Measurements from ENCODE around the gene DDX59.

Gene DDX59

GRCh38 chr1:200684015-200684414 lies 14.3 kb upstream of the DDX59 start:
- H3K27me3 Mint-ChIP-seq: peaks cover 9 to 21% of the 10 kb centered on the region in 2 donors
- no peaks in the 10 kb centered on the region for H3K36me3 Mint-ChIP-seq (ENCODE audit: insufficient read depth)
- no peak overlapping the region for H3K4me3 Mint-ChIP-seq
- H3K9me3 Mint-ChIP-seq: no peaks in the 10 kb centered on the region
- H3K27ac Mint-ChIP-seq: no peak overlapping the region
- no peaks in the 10 kb centered on the region for H3K4me1 Mint-ChIP-seq (ENCODE audit: low read depth in 2 of 2)
- DNase-seq: no peak
- no peak for ATAC-seq (replicated peaks)

DNA sequence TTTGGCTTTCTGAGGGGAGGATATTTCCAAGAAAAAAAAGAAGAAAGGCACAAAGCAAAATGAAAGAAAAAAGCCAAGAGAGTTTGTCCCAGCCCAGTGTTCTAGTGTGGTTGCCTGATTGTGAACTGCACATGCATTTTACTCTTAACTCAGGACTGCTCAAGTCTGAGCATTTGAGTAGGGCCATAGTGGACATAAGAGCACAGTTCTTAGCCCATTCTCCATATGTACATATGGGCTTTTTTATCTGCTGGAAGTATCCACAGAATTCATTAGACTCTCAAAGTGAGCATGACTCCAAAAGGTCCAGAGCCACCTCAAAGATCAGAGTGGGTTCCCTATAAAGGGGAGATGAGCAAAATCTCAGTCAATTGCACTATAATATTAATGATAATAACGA lies 13.6 kb upstream of the DDX59 start:
- H3K36me3 Mint-ChIP-seq (ENCODE audit: insufficient read depth): no peaks in the 10 kb centered on the region
- H3K27me3 Mint-ChIP-seq: peaks cover 7 to 19% of the 10 kb centered on the region in 2 donors
- H3K9me3 Mint-ChIP-seq: no peaks in the 10 kb centered on the region
- no peak overlapping the region for H3K4me3 Mint-ChIP-seq
- H3K27ac Mint-ChIP-seq: no peak overlapping the region
- DNase-seq: no peak
- no peak for ATAC-seq (replicated peaks)
- no peaks in the 10 kb centered on the region for H3K4me1 Mint-ChIP-seq (ENCODE audit: low read depth in 2 of 2)

GRCh38 chr1:200681231-200681630 lies 11.5 kb upstream of the DDX59 start:
- Mint-ChIP-seq H3K4me1 (ENCODE audit: low read depth in 2 of 2) (no peaks in the 10 kb centered on the region), H3K36me3 (ENCODE audit: insufficient read depth) (no peaks in the 10 kb centered on the region), H3K27ac (no peak overlapping the region), H3K27me3 (no peaks in the 10 kb centered on the region), H3K9me3 (no peaks in the 10 kb centered on the region), H3K4me3 (no peak overlapping the region)
- ATAC-seq (replicated peaks) (no peak), DNase-seq (no peak)

GRCh38 chr1:200676829-200677228 lies 7.1 kb upstream of the DDX59 start:
- Mint-ChIP-seq H3K9me3 (no peaks in the 10 kb centered on the region), H3K36me3 (ENCODE audit: insufficient read depth) (no peaks in the 10 kb centered on the region), H3K27me3 (no peaks in the 10 kb centered on the region), H3K4me3 (no peak overlapping the region), H3K4me1 (ENCODE audit: low read depth in 2 of 2) (no peaks in the 10 kb centered on the region), H3K27ac (no peak overlapping the region)
- DNase-seq: no peak
- no peak for ATAC-seq (replicated peaks)

DNA sequence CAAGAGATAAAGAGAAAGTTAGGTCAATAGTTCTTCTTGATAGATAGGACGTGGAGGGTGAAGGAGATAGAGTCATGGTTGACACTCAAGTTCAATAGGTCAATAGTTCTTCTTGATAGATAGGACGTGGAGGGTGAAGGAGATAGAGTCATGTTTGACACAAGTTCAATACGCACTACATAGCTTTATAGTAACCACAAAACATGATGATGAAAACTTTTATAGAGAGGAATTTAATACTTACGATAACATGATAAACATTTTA lies 5.8 kb upstream of the DDX59 start:
- Mint-ChIP-seq H3K36me3 (ENCODE audit: insufficient read depth) (no peaks in the 10 kb centered on the region), H3K9me3 (no peaks in the 10 kb centered on the region), H3K4me3 (no peak overlapping the region), H3K4me1 (ENCODE audit: low read depth in 2 of 2) (peaks cover 0 to 6% of the 10 kb centered on the region in 2 donors), H3K27ac (no peak overlapping the region), H3K27me3 (no peaks in the 10 kb centered on the region)
- DNase-seq: no peak
- no peak for ATAC-seq (replicated peaks)

GRCh38 chr1:200674838-200675587 lies 5.3 kb upstream of the DDX59 start:
- ATAC-seq (replicated peaks) (no peak), DNase-seq (no peak)
- peaks cover 2% of the 10 kb centered on the region for H3K36me3 Mint-ChIP-seq (ENCODE audit: insufficient read depth)
- no peak overlapping the region for H3K27ac Mint-ChIP-seq
- no peaks in the 10 kb centered on the region for H3K9me3 Mint-ChIP-seq
- H3K4me3 Mint-ChIP-seq: no peak overlapping the region
- H3K4me1 Mint-ChIP-seq (ENCODE audit: low read depth in 2 of 2): peaks cover 4 to 6% of the 10 kb centered on the region in 2 donors
- H3K27me3 Mint-ChIP-seq: no peaks in the 10 kb centered on the region

- peaks cover 6 to 8% of the 10 kb centered on the region in 2 donors for H3K4me1 Mint-ChIP-seq (ENCODE audit: low read depth in 2 of 2)
- no peak overlapping the region for H3K4me3 Mint-ChIP-seq
- H3K27ac Mint-ChIP-seq: no peak overlapping the region
- DNase-seq (no peak), ATAC-seq (replicated peaks) (no peak)
- H3K9me3 Mint-ChIP-seq: no peaks in the 10 kb centered on the region
- H3K27me3 Mint-ChIP-seq: no peaks in the 10 kb centered on the region
- peaks cover 7% of the 10 kb centered on the region for H3K36me3 Mint-ChIP-seq (ENCODE audit: insufficient read depth)
Measured at GRCh38 chr1:200673952-200674823, 4.5 kb upstream of the DDX59 start.

GRCh38 chr1:200671235-200671786 lies 1.6 kb upstream of the DDX59 start:
- no peak for ATAC-seq (replicated peaks)
- Mint-ChIP-seq H3K27me3 (no peaks in the 10 kb centered on the region), H3K9me3 (no peaks in the 10 kb centered on the region), H3K36me3 (ENCODE audit: insufficient read depth) (peaks cover 9% of the 10 kb centered on the region), H3K27ac (peak overlapping the region in 1 of 2 donors; percentile 7), H3K4me1 (ENCODE audit: low read depth in 2 of 2) (peaks cover 20% of the 10 kb centered on the region in 2 donors), H3K4me3 (peak overlapping the region in 1 of 2 donors; percentile 98)
- no peak for DNase-seq

DNA sequence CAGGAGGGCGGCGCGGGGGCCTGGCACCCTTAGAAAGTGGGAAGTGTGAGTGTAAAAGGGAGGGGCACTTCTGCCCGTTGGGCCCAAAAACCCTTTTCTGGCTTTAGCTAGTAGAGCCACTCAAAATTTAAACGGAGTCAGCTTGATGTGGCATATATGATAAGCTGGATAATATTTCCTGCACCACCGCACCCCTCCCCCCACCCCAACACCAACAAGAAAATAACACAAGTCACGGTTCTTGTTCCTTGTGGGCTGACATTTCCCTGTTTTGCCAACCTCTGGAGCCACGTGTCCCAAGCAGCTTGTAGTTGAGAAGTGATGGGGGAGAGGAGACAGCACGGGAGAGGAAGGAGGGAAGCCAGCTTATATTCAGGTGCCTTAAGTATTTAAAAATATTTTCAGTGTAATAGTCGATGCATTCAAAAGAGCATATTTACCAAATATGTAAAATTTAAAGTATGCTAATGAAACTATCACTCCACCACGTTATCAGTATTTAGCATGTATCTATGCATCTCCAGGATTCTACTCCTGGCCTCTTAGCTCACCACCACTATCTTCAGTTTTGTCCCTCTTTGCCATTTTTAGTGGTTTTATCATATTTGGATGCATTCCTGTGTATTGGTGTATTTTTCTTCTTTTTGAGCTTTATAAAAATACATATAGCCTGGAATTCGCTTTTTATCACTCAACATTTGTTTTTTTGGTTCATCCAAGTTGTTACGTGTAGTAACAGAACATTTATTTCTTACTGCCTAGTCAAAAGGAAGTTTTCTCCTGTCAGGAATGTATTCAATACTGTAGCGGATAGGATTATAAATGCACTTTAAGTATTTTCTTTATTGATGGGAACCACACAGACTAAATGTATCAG lies 773 bp upstream of the DDX59 start:
- H3K27me3 Mint-ChIP-seq: no peaks in the 10 kb centered on the region
- ATAC-seq (replicated peaks) (no peak), DNase-seq (no peak)
- H3K9me3 Mint-ChIP-seq: no peaks in the 10 kb centered on the region
- peaks cover 15% of the 10 kb centered on the region for H3K36me3 Mint-ChIP-seq (ENCODE audit: insufficient read depth)
- H3K4me1 Mint-ChIP-seq (ENCODE audit: low read depth in 2 of 2): peaks cover 26% of the 10 kb centered on the region in 2 donors
- H3K4me3 Mint-ChIP-seq: peak overlapping the region; percentile 97 to 98
- peak overlapping the region; percentile 95 to 96 for H3K27ac Mint-ChIP-seq

- Mint-ChIP-seq H3K27me3 (no peaks in the 10 kb centered on the region), H3K9me3 (no peaks in the 10 kb centered on the region), H3K4me1 (ENCODE audit: low read depth in 2 of 2) (peaks cover 33 to 40% of the 10 kb centered on the region in 2 donors), H3K4me3 (peak overlapping the region; percentile 97 to 98), H3K27ac (peak overlapping the region; percentile 95 to 96), H3K36me3 (ENCODE audit: insufficient read depth) (peaks cover 20% of the 10 kb centered on the region)
- ATAC-seq (replicated peaks) (no peak), DNase-seq (no peak)
Measured at GRCh38 chr1:200668514-200669313, 993 bp downstream of the DDX59 start.

DNA sequence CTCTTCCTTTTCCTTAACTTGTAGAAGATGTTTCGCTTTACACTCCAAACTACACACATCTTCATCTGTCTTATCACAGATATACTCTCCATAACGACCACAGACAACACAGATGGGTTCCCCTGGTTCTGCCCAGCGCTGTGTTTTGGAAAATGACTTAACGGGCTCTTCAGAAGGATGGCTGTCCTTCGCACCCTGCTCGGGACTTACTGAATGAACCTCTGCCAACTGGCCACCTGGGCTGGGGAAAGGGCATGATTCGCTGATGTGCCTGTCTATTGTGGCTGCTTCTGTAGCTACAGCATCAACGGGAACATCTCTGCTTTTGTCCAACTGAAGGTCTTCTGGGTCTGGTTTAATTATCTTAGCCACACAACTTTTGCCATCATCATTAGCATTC lies 3.4 kb downstream of the DDX59 start:
- Mint-ChIP-seq H3K27ac (no peak overlapping the region), H3K4me1 (ENCODE audit: low read depth in 2 of 2) (peaks cover 36 to 58% of the 10 kb centered on the region in 2 donors), H3K36me3 (ENCODE audit: insufficient read depth) (peaks cover 33% of the 10 kb centered on the region), H3K27me3 (no peaks in the 10 kb centered on the region), H3K9me3 (no peaks in the 10 kb centered on the region), H3K4me3 (peak overlapping the region in 1 of 2 donors; percentile 19)
- ATAC-seq (replicated peaks): no peak
- no peak for DNase-seq

DNA sequence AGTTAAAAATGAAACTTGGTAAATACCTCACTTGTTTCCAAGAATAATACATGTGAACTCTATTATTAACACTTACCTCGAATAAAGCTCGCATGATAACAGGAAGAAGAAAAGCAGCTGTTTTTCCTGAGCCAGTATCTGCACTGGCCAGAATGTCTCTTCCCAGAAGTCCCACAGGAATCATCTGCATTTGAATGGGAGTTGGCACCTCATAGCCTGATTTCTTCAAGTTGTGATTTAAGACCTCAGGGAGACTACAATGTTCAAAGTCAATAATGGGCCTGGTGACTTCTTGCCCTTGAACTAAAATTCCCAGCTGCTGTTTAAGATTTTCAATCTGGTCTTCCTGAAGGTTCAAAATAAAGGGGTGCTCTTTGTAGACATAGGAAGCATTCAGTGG lies 3.8 kb downstream of the DDX59 start:
- H3K4me1 Mint-ChIP-seq (ENCODE audit: low read depth in 2 of 2): peaks cover 37 to 59% of the 10 kb centered on the region in 2 donors
- no peaks in the 10 kb centered on the region for H3K27me3 Mint-ChIP-seq
- H3K36me3 Mint-ChIP-seq (ENCODE audit: insufficient read depth): peaks cover 34% of the 10 kb centered on the region
- H3K27ac Mint-ChIP-seq: no peak overlapping the region
- H3K9me3 Mint-ChIP-seq: no peaks in the 10 kb centered on the region
- no peak overlapping the region for H3K4me3 Mint-ChIP-seq
- DNase-seq (no peak), ATAC-seq (replicated peaks) (no peak)
